Body of pancreas (tissue), 4 donors: ENCODE measurements around the gene PPHLN1. TPM values are rescaled to one million over a fixed set of nuclear protein-coding genes. Genes with fewer than 3 reads are reported as not detected.
"Not testable (repeated sequence)": the region's sequence is repeated elsewhere in the genome, so short reads cannot be mapped to it uniquely, and the experiment has no call there.

Experiments used
- ATAC-seq: fragments of 150-250 bp; one replicate; pipeline ENCODE4 v1.9.1; 2016
- DNase-seq, 4 donors: peaks; one replicate each; pipeline ENCODE4 v3.0.0-alpha.2; 2019
- H3K27ac ChIP-seq, 4 donors: fragments of 200-600 bp; sonication (generic); 1 replicate in 3 of 4; 2 replicates in 1 of 4; pipeline versions ENCODE4 v1.5.1 to v1.6.1; 2016 to 2019; ENCODE audit warnings: mild to moderate bottlenecking in 1 of 4, mixed read lengths in 1 of 4, moderate library complexity in 1 of 4
- H3K27me3 ChIP-seq, 2 donors: fragments of 200-600 bp; sonication (generic); one replicate each; pipeline ENCODE4 v1.6.0; 2016; ENCODE audit warnings: mild to moderate bottlenecking in 1 of 2
- H3K36me3 ChIP-seq, 2 donors: fragments of 200-600 bp; sonication (generic); replicated peaks in 1 of 2; 2 replicates each; pipeline ENCODE4 v1.5.1; 2016; ENCODE audit warnings: low read depth in 2 of 2; ENCODE audit not compliant: insufficient read depth in 1 of 2
- H3K4me1 ChIP-seq: fragments of 200-600 bp; sonication (generic); one replicate; pipeline ENCODE4 v1.6.0; 2016
- H3K4me3 ChIP-seq, 2 donors: fragments of 200-600 bp; sonication (generic); 1 replicate in 1 of 2; 2 replicates in 1 of 2; pipeline ENCODE4 v1.5.1; 2016 to 2019
- H3K9me3 ChIP-seq, 3 donors: fragments of 200-600 bp; sonication (generic); 1 replicate in 2 of 3; 2 replicates in 1 of 3; pipeline ENCODE4 v1.5.1; 2016
- POLR2A ChIP-seq, 3 donors: fragments of 450-650 bp; IDR thresholded peaks; one replicate each; pipeline ENCODE4 v1.6.1; 2016; ENCODE audit warnings: antibody characterized with exemption in 3 of 3, mild to moderate bottlenecking in 2 of 3
- WGBS, 2 donors: methylation state at CpG; one replicate each; pipeline ENCODE4 v1.1.5; 2017; 5-methylcytosine and 5-hydroxymethylcytosine counted together
- intact Hi-C: fragments of 100-400 bp; cut with DNase I; formaldehyde crosslinking; loops from one replicate; pipeline ENCODE4 v1.15.1; 2023
- total RNA-seq, 2 donors: library from RNA; depleted of rRNA; stranded (reverse); fragments of >200 nt; gene quantifications; one replicate each; pipeline ENCODE4 v1.1.0, GENCODE V29; 2016
- TF ChIP-seq, protein P1 (sequence below), 7 experiments: fragments of 450-650 bp in 4 of 7; fragments of 200-600 bp in 3 of 7; sonication (generic) in 3 of 7; IDR thresholded peaks; one replicate each; pipeline ENCODE4 v1.5.1; 2016 to 2019; ENCODE audit warnings: antibody characterized with exemption in 7 of 7

The PPHLN1 gene
- total RNA-seq, 2 donors from 2014 or later: 20.8 to 30.1 TPM

DNA sequence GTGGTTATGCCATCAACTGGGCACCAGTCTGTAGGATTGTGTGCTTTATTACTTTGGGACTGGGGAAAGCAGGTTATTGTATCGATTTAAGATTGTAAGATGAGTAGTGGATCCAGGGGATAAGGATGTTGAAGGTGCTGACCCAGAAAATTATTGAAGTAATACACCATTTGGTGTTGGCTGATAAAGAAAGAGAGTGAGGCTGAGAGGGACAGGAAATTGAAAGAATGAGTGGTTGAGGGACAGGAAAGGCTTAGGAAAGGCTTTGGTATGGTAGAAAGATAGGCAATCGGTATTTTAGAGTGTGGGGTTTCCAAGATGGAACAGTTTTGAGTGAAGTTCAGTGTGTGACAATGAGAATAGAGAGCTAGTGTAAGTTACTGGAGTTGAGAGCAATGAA is 12.3 kb downstream of the PPHLN1 start:
- intact Hi-C loops: no loop called here
- TF ChIP-seq, protein P1, sequence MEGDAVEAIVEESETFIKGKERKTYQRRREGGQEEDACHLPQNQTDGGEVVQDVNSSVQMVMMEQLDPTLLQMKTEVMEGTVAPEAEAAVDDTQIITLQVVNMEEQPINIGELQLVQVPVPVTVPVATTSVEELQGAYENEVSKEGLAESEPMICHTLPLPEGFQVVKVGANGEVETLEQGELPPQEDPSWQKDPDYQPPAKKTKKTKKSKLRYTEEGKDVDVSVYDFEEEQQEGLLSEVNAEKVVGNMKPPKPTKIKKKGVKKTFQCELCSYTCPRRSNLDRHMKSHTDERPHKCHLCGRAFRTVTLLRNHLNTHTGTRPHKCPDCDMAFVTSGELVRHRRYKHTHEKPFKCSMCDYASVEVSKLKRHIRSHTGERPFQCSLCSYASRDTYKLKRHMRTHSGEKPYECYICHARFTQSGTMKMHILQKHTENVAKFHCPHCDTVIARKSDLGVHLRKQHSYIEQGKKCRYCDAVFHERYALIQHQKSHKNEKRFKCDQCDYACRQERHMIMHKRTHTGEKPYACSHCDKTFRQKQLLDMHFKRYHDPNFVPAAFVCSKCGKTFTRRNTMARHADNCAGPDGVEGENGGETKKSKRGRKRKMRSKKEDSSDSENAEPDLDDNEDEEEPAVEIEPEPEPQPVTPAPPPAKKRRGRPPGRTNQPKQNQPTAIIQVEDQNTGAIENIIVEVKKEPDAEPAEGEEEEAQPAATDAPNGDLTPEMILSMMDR (IDR thresholded peaks at IDR 0.05): no peak
- TF ChIP-seq POLR2A (IDR thresholded peaks at IDR 0.05): no peak
- Histone ChIP-seq H3K27me3 (no peaks in the 10 kb centered on the region), H3K27ac (no peak overlapping the region), H3K9me3 (no peaks in the 10 kb centered on the region), H3K4me3 (no peak overlapping the region), H3K4me1 (no peaks in the 10 kb centered on the region), H3K36me3 (peaks cover 0 to 6% of the 10 kb centered on the region in 2 donors)
- 84 to 89% methylated on average over 2 of the region's 2 CpGs for WGBS, 2 donors
- DNase-seq: no peak
- no peak for ATAC-seq

DNA sequence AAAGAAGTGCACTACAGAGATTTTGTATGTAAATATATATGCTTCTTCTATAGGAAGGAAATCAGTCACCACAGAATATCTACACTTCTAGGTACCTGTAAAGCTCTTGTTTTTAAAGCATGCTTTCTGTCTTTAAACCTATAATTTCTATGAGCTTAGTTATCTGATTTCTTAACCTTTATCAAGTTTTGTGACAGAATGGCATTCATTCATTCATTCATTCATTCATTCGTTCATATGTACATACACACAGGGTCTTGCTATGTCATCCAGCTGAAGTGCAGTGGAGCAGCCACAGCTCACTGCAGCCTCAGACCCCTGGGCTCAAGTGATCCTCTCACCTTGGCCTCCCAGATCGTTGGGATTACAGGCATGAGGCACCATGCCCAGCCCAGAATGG is 16.1 kb downstream of the PPHLN1 start:
- WGBS, 2 donors: 58 to 61% methylated on average over 2 of the region's 2 CpGs
- H3K9me3 ChIP-seq: no peaks in the 10 kb centered on the region
- H3K4me3 ChIP-seq: no peak overlapping the region
- no peak for TF ChIP-seq POLR2A (IDR thresholded peaks at IDR 0.05)
- TF ChIP-seq, protein P1 (IDR thresholded peaks at IDR 0.05): no peak
- DNase-seq (no peak), ATAC-seq (no peak)
- intact Hi-C loops: no loop called here
- H3K4me1 ChIP-seq: no peaks in the 10 kb centered on the region
- H3K36me3 ChIP-seq: no peaks in the 10 kb centered on the region
- no peaks in the 10 kb centered on the region for H3K27me3 ChIP-seq
- no peak overlapping the region for H3K27ac ChIP-seq

DNA sequence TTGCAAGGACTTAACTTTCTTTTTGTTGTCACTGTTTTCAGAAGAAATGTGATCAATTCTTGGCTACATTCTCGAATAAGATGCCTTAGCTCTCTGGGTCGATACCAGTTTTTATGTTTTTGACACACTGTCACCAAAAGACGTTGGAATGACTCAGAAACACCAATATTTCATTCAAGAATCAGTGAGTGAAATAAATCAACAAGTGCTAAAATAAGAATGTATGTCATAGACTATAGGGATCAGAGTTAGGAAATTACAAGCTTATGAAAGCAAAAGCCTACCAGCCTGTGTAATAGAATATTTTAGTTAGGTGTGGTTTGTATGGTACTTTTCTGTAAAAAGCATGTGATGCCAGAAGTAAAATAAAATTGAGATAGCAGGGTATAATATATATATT is 17.8 kb downstream of the PPHLN1 start:
- H3K9me3 ChIP-seq: no peaks in the 10 kb centered on the region
- intact Hi-C loops: no loop called here
- H3K36me3 ChIP-seq: no peaks in the 10 kb centered on the region
- DNase-seq (no peak), ATAC-seq (no peak)
- H3K27me3 ChIP-seq: no peaks in the 10 kb centered on the region
- no peaks in the 10 kb centered on the region for H3K4me1 ChIP-seq
- WGBS, 2 donors: 47 to 52% methylated on average over 3 of the region's 3 CpGs
- TF ChIP-seq, protein P1 (IDR thresholded peaks at IDR 0.05): no peak
- no peak for TF ChIP-seq POLR2A (IDR thresholded peaks at IDR 0.05)
- no peak overlapping the region for H3K27ac ChIP-seq
- no peak overlapping the region for H3K4me3 ChIP-seq

DNA sequence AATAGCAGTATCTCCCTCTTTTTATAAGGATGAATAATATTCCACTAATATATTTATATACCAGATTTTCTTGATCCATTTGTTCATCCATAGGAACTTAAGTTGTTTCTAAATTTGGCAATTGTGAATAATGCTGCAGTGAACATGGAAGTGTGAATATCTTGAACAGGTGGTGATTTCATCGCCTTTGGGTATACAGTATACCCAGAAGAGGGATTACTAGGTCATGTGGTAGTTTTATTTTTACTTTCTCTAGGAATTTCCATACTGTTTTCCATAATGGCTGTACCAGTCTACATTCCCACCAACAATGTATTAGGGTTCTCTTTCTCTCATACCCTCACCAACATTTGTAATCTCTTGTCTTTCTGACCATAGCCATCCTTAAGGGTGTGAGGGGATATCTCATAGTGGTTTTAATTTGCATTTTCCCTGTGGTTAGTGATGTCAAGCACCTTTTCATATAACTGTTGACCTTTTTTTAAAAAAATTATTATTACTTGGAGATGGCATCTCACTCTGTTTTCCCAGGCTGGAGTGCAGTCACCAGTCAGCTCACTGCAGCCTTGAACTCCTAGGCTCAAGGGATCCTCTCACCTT is 20.5 kb downstream of the PPHLN1 start:
- Histone ChIP-seq H3K4me3 (no peak overlapping the region), H3K36me3 (no peaks in the 10 kb centered on the region), H3K27ac (no peak overlapping the region), H3K9me3 (no peaks in the 10 kb centered on the region), H3K4me1 (no peaks in the 10 kb centered on the region), H3K27me3 (no peaks in the 10 kb centered on the region)
- 93 to 97% methylated on average over 1 of the region's 1 CpG for WGBS, 2 donors
- ATAC-seq: no peak
- TF ChIP-seq, protein P1 (IDR thresholded peaks at IDR 0.05): no peak
- TF ChIP-seq POLR2A (IDR thresholded peaks at IDR 0.05): no peak
- intact Hi-C loops: no loop called here
- DNase-seq: no peak

DNA sequence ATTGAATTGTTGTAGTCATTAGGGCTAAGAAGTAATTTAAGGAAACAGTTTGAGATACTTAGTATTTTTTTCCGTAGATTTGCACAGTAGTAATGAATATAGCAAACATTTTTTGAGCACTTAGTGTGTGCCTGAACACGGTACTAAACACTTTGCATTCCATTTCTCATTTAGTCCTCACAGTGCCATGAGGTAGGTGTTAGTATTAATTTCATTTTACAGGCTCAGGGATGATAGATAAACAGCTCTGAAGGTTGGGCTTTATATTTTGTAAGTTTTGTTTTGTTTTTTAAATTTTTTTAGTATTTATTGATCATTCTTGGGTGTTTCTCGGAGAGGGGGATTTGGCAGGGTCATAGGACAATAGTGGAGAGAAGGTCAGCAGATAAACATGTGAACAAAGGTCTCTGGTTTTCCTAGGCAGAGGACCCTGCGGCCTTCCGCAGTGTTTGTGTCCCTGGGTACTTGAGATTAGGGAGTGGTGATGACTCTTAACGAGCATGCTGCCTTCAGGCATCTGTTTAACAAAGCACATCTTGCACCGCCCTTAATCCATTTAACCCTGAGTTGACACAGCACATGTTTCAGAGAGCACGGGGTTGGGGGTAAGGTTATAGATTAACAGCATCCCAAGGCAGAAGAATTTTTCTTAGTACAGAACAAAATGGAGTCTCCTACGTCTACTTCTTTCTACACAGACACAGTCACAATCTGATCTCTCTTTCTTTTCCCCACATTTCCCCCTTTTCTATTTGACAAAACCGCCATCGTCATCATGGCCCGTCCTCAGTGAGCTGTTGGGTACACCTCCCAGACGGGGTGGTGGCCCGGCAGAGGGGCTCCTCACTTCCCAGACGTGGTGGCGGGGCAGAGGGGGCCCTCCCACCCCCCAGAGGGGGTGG is 23.4 kb downstream of the PPHLN1 start:
- H3K27me3 ChIP-seq, DNase-seq, H3K4me3 ChIP-seq, H3K36me3 ChIP-seq, H3K27ac ChIP-seq, H3K4me1 ChIP-seq, intact Hi-C loops, H3K9me3 ChIP-seq, ATAC-seq: not testable (repeated sequence)
- WGBS, 2 donors: 76 to 89% methylated on average over 9 to 11 of the region's 16 CpGs

DNA sequence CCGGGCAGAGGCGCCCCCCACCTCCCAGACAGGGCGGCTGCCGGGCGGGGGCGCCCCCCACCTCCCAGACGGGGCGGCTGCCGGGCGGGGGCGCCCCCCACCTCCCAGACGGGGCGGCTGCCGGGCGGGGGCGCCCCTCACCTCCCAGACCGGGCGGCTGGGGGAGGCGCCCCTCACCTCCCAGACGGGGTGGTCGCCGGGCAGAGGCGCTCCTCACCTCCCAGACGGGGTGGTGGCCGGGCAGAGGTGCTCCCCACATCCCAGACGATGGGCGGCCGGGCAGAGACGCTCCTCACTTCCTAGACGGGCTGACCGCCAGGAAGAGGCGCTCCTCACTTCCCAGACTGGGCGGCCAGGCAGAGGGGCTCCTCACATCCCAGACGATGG is 24.0 kb downstream of the PPHLN1 start:
- H3K4me3 ChIP-seq, intact Hi-C loops, H3K9me3 ChIP-seq, ATAC-seq, DNase-seq, H3K27ac ChIP-seq, H3K27me3 ChIP-seq, H3K36me3 ChIP-seq, H3K4me1 ChIP-seq: not testable (repeated sequence)
- 96 to 100% methylated on average over 4 to 22 of the region's 34 CpGs for WGBS, 2 donors
